Measurements from ENCODE around the gene FNTB.
"Not testable (repeated sequence)": the region's sequence is repeated elsewhere in the genome, so short reads cannot be mapped to it uniquely, and the experiment has no call there.

FNTB gene

GRCh38 chr14:65015391-65015790, 28.7 kb downstream of the FNTB start:
- peak; percentile 95 for DNase-seq (ENCODE audit: low spot score)

DNA sequence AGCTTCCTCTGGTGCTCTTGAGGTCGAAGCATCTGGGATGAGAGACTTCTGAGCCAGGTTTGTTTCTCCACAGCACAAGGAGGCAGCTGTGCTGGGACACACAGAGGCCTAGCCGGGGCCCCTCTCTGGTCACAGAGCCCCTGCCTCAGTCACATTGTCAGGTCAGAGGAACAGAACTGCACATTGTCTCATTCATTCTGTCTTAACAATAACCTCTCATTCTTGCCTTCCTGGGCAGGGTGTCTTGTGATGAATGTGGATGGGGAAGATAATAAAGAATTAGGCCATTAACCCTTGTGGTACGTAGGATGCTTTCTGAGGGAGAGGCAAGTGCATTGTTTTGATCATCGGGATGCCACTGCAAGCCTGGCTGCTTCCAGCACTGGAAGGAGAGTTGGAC, 29.8 kb downstream of the FNTB start:
- DNase-seq (ENCODE audit: low spot score) = peak; percentile 93

GRCh38 chr14:65019944-65020566, 33.4 kb downstream of the FNTB start:
- DNase-seq (ENCODE audit: low spot score) = peak; percentile 98

DNA sequence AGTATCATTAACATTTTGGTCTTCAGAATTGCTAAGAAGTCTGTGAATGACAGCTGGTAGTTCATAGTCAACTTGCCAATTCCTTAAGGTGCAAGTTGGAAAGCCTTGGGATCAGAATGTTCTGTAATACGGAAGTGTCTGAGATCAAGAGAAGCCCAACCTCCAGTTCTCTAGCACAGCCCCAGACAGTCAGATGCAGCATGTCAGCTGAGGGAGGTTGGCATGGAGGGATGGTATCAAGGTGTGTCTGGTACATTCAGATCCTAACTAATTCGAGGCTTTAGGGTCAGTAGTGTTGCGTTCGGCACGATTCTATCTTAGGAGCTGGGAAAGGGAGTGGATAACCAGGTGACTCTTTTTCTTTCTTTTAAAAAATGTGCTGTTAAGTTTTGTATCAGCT, 38.3 kb downstream of the FNTB start:
- DNase-seq (ENCODE audit: low spot score) = no peak

DNA sequence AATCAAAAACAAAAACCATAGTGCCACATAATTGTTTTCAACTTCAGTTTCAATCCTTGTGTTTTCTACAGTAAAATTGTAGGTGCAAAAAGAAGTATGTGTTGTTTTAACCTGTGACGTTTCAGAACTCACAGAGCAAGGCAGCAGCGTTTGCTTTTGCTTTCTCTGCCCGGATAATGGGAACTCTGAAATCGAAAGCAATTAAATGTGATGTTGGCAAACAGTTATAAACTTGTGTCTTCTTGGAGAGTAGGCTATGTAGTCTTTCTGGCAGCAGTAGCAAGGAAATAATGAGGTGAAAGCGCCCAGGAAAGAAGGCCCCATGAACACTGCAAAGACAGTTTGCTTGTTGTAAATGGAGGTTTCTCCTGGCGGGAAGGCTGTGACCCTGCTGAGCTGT, 39.1 kb downstream of the FNTB start:
- no peak for DNase-seq (ENCODE audit: low spot score)

DNA sequence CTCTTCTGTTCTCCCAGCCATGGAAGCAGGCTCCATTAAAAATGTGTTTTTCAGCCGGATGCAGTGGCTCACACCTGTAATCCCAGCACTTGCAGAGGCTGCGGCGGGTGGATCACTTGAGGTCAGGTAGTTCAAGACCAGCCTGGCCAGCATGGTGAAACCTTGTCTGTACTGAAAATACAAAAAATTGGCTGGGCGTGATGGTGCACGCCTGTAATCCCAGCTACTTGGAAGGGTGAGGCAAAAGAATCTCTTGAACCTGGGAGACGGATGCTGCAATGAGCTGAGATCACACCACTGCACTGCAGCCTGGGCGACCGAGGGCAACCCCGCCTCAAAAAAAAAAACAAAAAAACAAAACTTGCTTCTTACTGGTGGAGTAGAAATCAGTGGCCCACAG, 39.8 kb downstream of the FNTB start:
- no peak for DNase-seq (ENCODE audit: low spot score)

GRCh38 chr14:65027127-65027799, 40.6 kb downstream of the FNTB start:
- DNase-seq (ENCODE audit: low spot score) = no peak

- DNase-seq (ENCODE audit: low spot score) = no peak
These were observed 42.2 kb downstream of the FNTB start for GRCh38 chr14:65028937-65029336.

GRCh38 chr14:65031321-65031720, 44.6 kb downstream of the FNTB start:
- DNase-seq (ENCODE audit: low spot score) = not testable (repeated sequence)

DNA sequence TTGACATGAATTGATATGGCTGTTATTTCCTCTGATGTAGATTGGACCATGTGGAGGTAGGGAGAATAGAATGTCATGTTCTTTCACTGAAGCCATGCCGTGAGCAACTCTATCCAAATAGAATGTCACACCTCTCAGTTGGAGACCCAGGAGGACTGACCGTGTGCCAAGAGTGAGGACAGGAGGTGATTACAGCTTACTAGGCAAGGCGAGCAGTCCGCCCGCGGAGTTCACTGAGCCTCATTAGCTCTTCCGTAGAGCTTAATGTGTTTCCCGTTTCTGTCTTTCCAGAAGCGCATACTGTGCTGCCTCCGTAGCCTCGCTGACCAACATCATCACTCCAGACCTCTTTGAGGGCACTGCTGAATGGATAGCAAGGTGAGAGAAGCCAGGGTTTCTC, 45.6 kb downstream of the FNTB start:
- DNase-seq (ENCODE audit: low spot score) = no peak

DNA sequence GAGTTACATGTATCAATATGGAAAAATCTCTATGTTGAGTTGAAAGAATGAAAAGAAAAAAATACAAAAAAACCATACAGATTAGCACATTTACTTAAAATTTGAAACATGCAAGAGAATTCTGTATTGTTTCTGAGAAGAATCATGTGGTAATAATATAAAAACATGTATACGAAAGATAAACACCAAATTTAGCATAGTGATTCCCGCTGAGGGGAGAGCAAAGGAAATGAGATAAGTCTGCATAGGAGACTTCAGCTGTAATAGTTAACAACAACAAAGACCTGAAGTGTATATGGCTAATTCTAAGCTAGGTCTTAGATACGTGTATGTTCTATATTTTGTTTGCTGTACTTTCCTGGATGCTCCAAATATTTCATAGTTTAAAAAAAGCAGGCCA, 46.5 kb downstream of the FNTB start:
- DNase-seq (ENCODE audit: low spot score) = no peak

DNA sequence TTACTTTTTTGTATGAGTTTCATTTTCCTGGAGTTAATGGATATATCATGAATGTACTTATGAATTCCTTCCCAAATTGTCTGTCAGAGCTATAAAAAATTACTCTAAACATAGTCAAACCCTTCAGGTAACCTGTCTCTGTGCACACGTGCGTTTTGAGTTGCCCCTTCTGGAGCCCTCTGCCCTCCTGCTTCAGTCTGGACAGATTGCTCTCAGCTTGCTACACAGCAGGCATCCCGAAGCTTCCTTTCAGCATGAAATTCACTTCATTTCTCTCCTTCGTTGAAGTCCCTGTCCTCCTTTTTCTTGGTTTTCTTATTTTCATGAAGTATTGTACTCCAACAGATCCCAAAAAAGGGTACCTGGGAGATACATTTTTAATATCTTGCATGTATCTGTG, 47.3 kb downstream of the FNTB start:
- DNase-seq (ENCODE audit: low spot score) = no peak

- no peak for DNase-seq (ENCODE audit: low spot score)
These were observed 48.4 kb downstream of the FNTB start for GRCh38 chr14:65035049-65035448.

GRCh38 chr14:65038966-65039365, 52.3 kb downstream of the FNTB start:
- no peak for DNase-seq (ENCODE audit: low spot score)

DNA sequence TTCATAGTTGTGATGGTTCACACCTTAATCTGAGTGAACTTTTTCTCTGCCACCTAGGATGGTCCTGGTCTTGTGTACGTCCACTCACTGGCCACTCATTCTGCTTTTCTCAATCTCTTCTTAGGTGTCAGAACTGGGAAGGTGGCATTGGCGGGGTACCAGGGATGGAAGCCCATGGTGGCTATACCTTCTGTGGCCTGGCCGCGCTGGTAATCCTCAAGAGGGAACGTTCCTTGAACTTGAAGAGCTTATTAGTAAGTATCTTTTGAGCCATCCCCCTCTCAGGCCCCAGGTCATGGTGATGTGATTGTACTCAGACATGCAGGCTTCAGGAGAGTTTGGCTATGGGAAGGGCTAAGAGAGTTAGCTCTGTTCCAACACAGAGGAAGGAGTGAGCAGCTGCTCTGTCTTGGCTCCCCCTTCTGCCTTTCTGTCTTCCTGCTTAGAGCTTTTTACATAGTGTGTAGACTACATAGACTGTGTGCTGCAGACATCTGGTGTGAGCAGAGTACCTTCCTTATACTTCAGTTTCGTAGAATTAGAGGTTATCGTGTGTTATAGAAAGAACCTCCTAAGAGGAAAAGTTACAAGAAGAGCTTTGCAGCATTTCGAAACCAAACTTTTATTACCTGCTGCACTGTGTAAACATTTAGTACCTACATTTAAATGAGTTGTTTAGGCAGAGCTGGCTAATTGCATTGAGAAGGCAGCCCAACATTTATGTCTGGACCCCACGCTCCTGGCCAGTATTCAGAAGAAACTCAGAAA, 54.2 kb downstream of the FNTB start:
- no peak for DNase-seq (ENCODE audit: low spot score)

- DNase-seq (ENCODE audit: low spot score) = no peak
These were observed 54.8 kb downstream of the FNTB start for GRCh38 chr14:65041434-65041915.

DNA sequence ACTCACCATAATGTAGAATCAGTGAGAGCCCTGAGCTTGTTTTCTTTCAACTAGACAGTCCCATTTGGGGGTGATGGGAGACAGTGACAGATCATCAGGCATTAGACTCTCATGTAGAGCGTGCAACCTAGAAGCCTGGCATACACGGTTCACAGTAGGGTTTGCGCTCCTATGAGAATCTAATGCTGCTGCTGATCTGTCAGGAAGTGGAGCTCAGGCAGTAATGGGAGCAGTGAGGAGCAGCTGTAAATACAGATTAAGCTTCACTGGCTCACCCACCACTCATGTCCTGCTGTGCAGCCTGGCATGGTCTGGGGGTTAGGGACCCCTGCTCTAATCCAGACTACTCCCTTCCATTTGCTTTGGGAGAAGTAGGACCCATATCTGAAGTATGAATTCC, 55.6 kb downstream of the FNTB start:
- DNase-seq (ENCODE audit: low spot score) = no peak

- DNase-seq (ENCODE audit: low spot score) = no peak
These were observed 56.2 kb downstream of the FNTB start for GRCh38 chr14:65042731-65043372.

DNA sequence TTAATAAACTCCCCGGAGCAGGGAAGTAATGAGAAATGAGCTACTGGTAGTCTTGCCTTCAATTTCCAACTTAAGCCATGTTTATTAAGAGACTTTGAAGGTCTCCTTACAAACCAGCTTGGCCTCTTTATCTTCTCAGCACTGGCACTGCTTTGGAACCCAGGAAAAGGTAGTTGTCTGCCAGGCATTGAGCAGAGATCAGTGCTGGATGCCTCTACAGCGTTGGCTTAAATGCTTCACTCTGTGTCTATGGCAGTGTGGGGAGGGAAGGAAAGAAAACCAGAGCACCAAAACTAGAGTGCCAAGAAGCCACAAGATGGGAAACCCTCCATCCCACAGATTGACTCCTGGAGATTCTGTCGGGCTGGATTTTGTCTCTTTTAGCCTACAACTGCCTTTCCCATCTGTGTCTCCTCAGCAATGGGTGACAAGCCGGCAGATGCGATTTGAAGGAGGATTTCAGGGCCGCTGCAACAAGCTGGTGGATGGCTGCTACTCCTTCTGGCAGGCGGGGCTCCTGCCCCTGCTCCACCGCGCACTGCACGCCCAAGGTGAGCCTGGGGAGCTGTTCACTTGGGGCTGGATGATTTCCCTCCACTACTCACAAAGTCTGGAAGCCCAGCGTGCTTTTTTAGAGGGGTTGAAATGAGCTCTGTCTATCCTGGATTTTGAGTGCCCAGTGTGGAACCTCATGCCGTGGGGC, 57.3 kb downstream of the FNTB start:
- no peak for DNase-seq (ENCODE audit: low spot score)

GRCh38 chr14:65044596-65044959, 57.9 kb downstream of the FNTB start:
- DNase-seq (ENCODE audit: low spot score) = peak; percentile 63

- DNase-seq (ENCODE audit: low spot score) = no peak
These were observed 58.3 kb downstream of the FNTB start for GRCh38 chr14:65045006-65045405.

GRCh38 chr14:65045709-65046108, 59.0 kb downstream of the FNTB start:
- no peak for DNase-seq (ENCODE audit: low spot score)

Data from pons (tissue), 1 donor.